Measurements from ENCODE around the gene METAP1D.

Gene METAP1D

GRCh38 chr2:172093416-172094293, 93.9 kb downstream of the METAP1D start:
- DNase-seq = no peak

- peak in 1 of 2 experiments; percentile 30 for DNase-seq
These were observed 94.8 kb downstream of the METAP1D start for GRCh38 chr2:172094294-172095145.

GRCh38 chr2:172095146-172095904, 95.6 kb downstream of the METAP1D start:
- DNase-seq = peak; percentile 18 to 56

- peak in 1 of 2 experiments; percentile 73 for DNase-seq
These were observed 96.3 kb downstream of the METAP1D start for GRCh38 chr2:172095905-172096625.

- peak; percentile 58 to 73 for DNase-seq
These were observed 97.1 kb downstream of the METAP1D start for GRCh38 chr2:172096626-172097547.

- no peak for DNase-seq
These were observed 97.9 kb downstream of the METAP1D start for GRCh38 chr2:172097557-172098131.

- DNase-seq = no peak
These were observed 98.5 kb downstream of the METAP1D start for GRCh38 chr2:172098287-172098649.

GRCh38 chr2:172098650-172099471, 99.1 kb downstream of the METAP1D start:
- peak in 1 of 2 experiments; percentile 56 for DNase-seq

GRCh38 chr2:172099472-172100079, 99.8 kb downstream of the METAP1D start:
- DNase-seq = no peak

GRCh38 chr2:172100080-172100934, 100.6 kb downstream of the METAP1D start:
- peak; percentile 20 to 71 for DNase-seq

- peak; percentile 73 to 82 for DNase-seq
These were observed 101.4 kb downstream of the METAP1D start for GRCh38 chr2:172100935-172101820.

GRCh38 chr2:172101821-172102390, 102.2 kb downstream of the METAP1D start:
- DNase-seq = peak; percentile 73 to 86

GRCh38 chr2:172102391-172103359, 102.9 kb downstream of the METAP1D start, which contains the start of gene DLX2:
Gene DLX2 (minus strand): TSS chr2:172102900. CDS start chr2:172102538, 362 bp downstream.
- peak; percentile 90 to 98 for DNase-seq

- DNase-seq = peak; percentile 68 to 88
These were observed 103.9 kb downstream of the METAP1D start for GRCh38 chr2:172103471-172104272.
